Keratinocyte (primary cell): ENCODE data around the gene MACIR. TPM values are rescaled to one million over a fixed set of nuclear protein-coding genes. Genes with fewer than 3 reads are reported as not detected.

Source experiments
- DNase-seq: peaks from one replicate; pipeline ENCODE4 v3.0.0-alpha.2; 2011; ENCODE audit warnings: low read depth, missing footprints, low spot score
- FAIRE-seq: peaks from 2 replicates; lab custom pipeline; 2011; peaks lifted over from hg19 to GRCh38; lab: Jason Lieb, UNC
- H2AFZ ChIP-seq: 2 replicates; pipeline ENCODE4 v1.6.0; 2012; ENCODE audit warnings: low read length, control low read depth, inconsistent platforms; ENCODE audit not compliant: control insufficient read depth
- H3K27ac ChIP-seq: 2 replicates; pipeline ENCODE4 v1.5.1; 2011; ENCODE audit warnings: low read length; ENCODE audit not compliant: control insufficient read depth, insufficient read depth
- H3K27me3 ChIP-seq: 3 replicates; pipeline ENCODE4 v1.6.0; 2011; ENCODE audit warnings: low read length; ENCODE audit not compliant: control insufficient read depth, insufficient read depth; ENCODE audit errors: extremely low read depth
- H3K36me3 ChIP-seq, 2 experiments: 2 replicates in 1 of 2; 3 replicates in 1 of 2; pipeline ENCODE4 v1.5.1; 2011; ENCODE audit warnings: low read length in 2 of 2, mild to moderate bottlenecking in 1 of 2; ENCODE audit not compliant: control insufficient read depth in 2 of 2, insufficient read depth in 2 of 2; ENCODE audit errors: extremely low read depth in 1 of 2
- H3K4me1 ChIP-seq: 3 replicates; pipeline ENCODE4 v1.5.1; 2011; ENCODE audit warnings: low read length; ENCODE audit not compliant: control insufficient read depth, insufficient read depth; ENCODE audit errors: extremely low read depth
- H3K4me2 ChIP-seq: 3 replicates; pipeline ENCODE4 v1.6.0; 2011; ENCODE audit warnings: low read depth, low read length; ENCODE audit not compliant: control insufficient read depth, insufficient read depth; ENCODE audit errors: extremely low read depth
- H3K4me3 ChIP-seq, 3 experiments: fragments of 200-600 bp in 1 of 3; sonication (generic) in 1 of 3; 2 replicates in 2 of 3; 3 replicates in 1 of 3; pipeline ENCODE4 v1.5.1; 2011 to 2016; ENCODE audit warnings: low read length in 3 of 3, mild to moderate bottlenecking in 3 of 3, control low read depth in 2 of 3, inconsistent platforms in 1 of 3, low read depth in 1 of 3, mixed read lengths in 1 of 3, mixed run types in 1 of 3, moderate library complexity in 1 of 3; ENCODE audit not compliant: control insufficient read depth in 2 of 3, insufficient read depth in 2 of 3; ENCODE audit errors: extremely low read depth in 1 of 3
- H3K79me2 ChIP-seq: 2 replicates; pipeline ENCODE4 v1.6.0; 2012; ENCODE audit warnings: low read length; ENCODE audit not compliant: control insufficient read depth, insufficient read depth
- H3K9ac ChIP-seq: 3 replicates; pipeline ENCODE4 v1.6.0; 2011; ENCODE audit warnings: low read length; ENCODE audit not compliant: control insufficient read depth, insufficient read depth; ENCODE audit errors: extremely low read depth
- H3K9me1 ChIP-seq: 3 replicates; pipeline ENCODE4 v1.6.0; 2011; ENCODE audit warnings: low read length; ENCODE audit not compliant: control insufficient read depth, insufficient read depth; ENCODE audit errors: extremely low read depth
- H3K9me3 ChIP-seq: 2 replicates; pipeline ENCODE4 v1.5.1; 2012; ENCODE audit warnings: low read depth, low read length; ENCODE audit not compliant: control insufficient read depth
- H4K20me1 ChIP-seq: 3 replicates; pipeline ENCODE4 v1.6.0; 2011; ENCODE audit warnings: low read length; ENCODE audit not compliant: control insufficient read depth, insufficient read depth; ENCODE audit errors: extremely low read depth
- EZH2 ChIP-seq: IDR thresholded peaks from one replicate; pipeline ENCODE4 v1.6.1; 2012; ENCODE audit warnings: inconsistent platforms, mild to moderate bottlenecking, low read length, moderate library complexity
- dilution Hi-C: fragments of 300-500 bp; cut with MboI; formaldehyde crosslinking; loops from one replicate; pipeline ENCODE4 v1.7.0; 2020; ENCODE audit warnings: low sequenced_read_pairs; ENCODE audit not compliant: extremely low pct_ligation_motif_present
- polyA plus RNA-seq, 5 experiments: library from polyadenylated mRNA; depleted of rRNA in 3 of 5; stranded (reverse) in 3 of 5; stranded (forward) in 1 of 5; unstranded in 1 of 5; fragments of >200 nt; gene quantifications; 1 replicate in 1 of 5; 2 replicates in 3 of 5; 3 replicates in 1 of 5; pipeline versions ENCODE4 v1.2.1 to v1.2.3, GENCODE V29; 2011 to 2012; ENCODE audit warnings: missing spikeins in 2 of 5, low read depth in 1 of 5, low replicate concordance in 1 of 5
- TF ChIP-seq, protein P1 (sequence below), 3 experiments: IDR thresholded peaks in 1 of 3; conservative IDR thresholded peaks in 1 of 3; optimal IDR thresholded peaks in 1 of 3; 2 replicates in 2 of 3; 3 replicates in 1 of 3; pipeline versions ENCODE3 to v1.5.1; 2011; ENCODE audit warnings: low read length in 3 of 3, mild to moderate bottlenecking in 3 of 3, moderate library complexity in 2 of 3, control low read depth in 1 of 3, inconsistent platforms in 1 of 3; ENCODE audit not compliant: insufficient read depth in 2 of 3; ENCODE audit errors: extremely low read depth in 1 of 3

The MACIR gene
- polyA plus RNA-seq, 1 donor (not counting 4 experiments of a cell fraction or from before 2014, with no cell fraction given), result 9.5 TPM

DNA sequence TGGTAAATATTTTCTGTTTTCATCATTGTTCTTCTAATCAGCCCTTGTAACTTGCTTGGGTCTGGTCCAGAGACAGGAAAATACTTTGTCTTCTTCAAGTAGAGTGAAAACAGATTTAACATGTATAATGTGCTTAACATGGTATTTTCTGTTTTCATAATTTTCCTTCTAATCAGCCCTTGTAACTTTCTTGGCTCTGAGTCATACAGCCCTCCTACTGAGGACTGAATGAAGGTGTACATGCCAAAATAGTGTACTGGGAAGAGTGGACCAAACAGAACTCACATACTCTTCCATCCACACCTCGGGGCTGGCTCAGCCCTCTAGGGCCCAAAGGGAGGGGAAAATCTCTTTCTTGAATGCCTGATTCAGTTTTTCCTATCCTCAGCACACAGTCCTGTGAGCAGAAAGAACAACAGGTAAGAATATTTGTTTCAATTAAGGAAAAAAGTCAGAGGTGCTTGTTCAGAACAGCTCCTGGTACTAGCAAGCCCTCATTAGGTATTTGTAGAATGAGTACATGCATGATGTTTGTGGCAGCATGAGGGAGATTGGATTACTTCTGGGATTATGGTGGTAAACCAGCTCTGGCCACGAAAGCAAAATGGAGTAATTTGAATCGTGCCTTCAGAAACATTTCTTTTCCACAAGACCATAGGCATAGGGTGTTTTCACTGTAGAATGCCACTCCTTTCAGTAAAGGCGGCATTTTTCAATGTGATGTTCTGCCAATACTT lies 24.2 kb upstream of the MACIR start:
- Histone ChIP-seq H3K4me2 (no peak overlapping the region), H3K36me3 (no peaks in the 10 kb centered on the region), H3K9ac (no peak overlapping the region), H3K4me1 (no peaks in the 10 kb centered on the region), H3K9me3 (no peaks in the 10 kb centered on the region), H3K4me3 (no peak overlapping the region), H3K79me2 (no peaks in the 10 kb centered on the region), H3K27ac (no peak overlapping the region), H3K27me3 (no peaks in the 10 kb centered on the region), H4K20me1 (no peaks in the 10 kb centered on the region), H2AFZ (no peak overlapping the region), H3K9me1 (no peaks in the 10 kb centered on the region)
- FAIRE-seq (no peak), DNase-seq (no peak)
- dilution Hi-C loops, result no loop called here
- TF ChIP-seq, protein P1, sequence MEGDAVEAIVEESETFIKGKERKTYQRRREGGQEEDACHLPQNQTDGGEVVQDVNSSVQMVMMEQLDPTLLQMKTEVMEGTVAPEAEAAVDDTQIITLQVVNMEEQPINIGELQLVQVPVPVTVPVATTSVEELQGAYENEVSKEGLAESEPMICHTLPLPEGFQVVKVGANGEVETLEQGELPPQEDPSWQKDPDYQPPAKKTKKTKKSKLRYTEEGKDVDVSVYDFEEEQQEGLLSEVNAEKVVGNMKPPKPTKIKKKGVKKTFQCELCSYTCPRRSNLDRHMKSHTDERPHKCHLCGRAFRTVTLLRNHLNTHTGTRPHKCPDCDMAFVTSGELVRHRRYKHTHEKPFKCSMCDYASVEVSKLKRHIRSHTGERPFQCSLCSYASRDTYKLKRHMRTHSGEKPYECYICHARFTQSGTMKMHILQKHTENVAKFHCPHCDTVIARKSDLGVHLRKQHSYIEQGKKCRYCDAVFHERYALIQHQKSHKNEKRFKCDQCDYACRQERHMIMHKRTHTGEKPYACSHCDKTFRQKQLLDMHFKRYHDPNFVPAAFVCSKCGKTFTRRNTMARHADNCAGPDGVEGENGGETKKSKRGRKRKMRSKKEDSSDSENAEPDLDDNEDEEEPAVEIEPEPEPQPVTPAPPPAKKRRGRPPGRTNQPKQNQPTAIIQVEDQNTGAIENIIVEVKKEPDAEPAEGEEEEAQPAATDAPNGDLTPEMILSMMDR (optimal IDR thresholded peaks at IDR 0.05 in 1 of 3, IDR thresholded peaks at IDR 0.05 in 1 of 3, conservative IDR thresholded peaks at IDR 0.05 in 1 of 3; ENCODE audit: extremely low read depth in 1 of 3, insufficient read depth in 2 of 3, low read length in 3 of 3), result no peak
- TF ChIP-seq EZH2, result no peak

DNA sequence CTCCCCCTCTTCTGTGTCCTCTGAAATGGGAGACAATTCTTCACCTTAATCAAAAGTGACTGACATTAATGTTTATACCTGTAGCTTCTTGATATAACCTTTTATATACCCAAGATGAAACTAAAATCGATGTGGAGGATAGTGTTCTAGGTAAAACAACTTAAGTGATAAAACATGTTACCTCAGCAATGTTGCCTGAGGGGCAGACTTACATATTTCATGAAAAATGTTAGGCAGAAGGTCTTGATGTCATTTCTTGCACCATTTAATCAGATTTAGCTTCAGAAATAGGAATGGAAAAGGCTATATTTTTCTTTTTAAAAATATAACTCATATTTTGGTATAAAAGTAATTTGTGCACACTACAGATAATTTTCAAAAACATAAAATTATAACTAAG lies 22.7 kb upstream of the MACIR start:
- Histone ChIP-seq H3K27me3 (no peaks in the 10 kb centered on the region), H4K20me1 (no peaks in the 10 kb centered on the region), H3K4me1 (no peaks in the 10 kb centered on the region), H3K4me3 (no peak overlapping the region), H3K4me2 (no peak overlapping the region), H3K27ac (no peak overlapping the region), H3K79me2 (no peaks in the 10 kb centered on the region), H3K36me3 (no peaks in the 10 kb centered on the region), H3K9ac (no peak overlapping the region), H3K9me1 (no peaks in the 10 kb centered on the region), H3K9me3 (no peaks in the 10 kb centered on the region), H2AFZ (no peak overlapping the region)
- DNase-seq (no peak), FAIRE-seq (no peak)
- TF ChIP-seq EZH2, result no peak
- TF ChIP-seq, protein P1 (optimal IDR thresholded peaks at IDR 0.05 in 1 of 3, IDR thresholded peaks at IDR 0.05 in 1 of 3, conservative IDR thresholded peaks at IDR 0.05 in 1 of 3; ENCODE audit: extremely low read depth in 1 of 3, insufficient read depth in 2 of 3, low read length in 3 of 3), result no peak
- dilution Hi-C loops, result no loop called here
